G401.6 (cell line): ENCODE measurements around the gene EFCAB11.

Source experiments
- FAIRE-seq: peaks from 2 replicates; lab custom pipeline; 2012; peaks lifted over from hg19 to GRCh38; lab: Jason Lieb, UNC

EFCAB11 gene

DNA sequence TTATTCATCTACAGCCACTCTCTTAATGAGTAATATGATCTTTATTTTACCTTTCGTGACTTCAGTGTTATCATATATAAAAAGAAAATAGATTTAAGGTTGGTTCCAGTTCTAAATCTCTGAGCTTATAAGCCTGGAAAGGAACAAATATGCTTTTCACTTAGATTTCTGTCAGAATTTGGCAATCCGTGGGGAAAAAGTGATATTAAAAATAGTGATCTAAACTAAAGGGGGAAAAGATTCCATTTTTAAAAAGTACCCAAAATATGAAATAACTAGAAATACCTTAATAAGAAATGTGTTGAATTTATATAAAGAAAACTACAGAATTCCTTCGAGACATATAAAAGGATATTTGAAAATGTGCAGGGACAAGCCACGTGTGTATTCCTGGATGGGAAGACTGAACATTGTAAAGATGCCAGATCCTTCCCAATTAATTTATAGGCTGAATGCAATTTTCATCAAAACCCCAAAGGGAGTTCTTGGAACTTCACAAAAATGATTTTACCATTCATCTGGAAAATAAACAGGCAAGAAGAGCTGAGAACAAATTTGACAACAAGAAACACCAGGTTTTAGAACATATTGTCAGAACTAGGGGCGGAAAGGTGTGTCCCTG, 142.5 kb downstream of the EFCAB11 start:
- no peak for FAIRE-seq

DNA sequence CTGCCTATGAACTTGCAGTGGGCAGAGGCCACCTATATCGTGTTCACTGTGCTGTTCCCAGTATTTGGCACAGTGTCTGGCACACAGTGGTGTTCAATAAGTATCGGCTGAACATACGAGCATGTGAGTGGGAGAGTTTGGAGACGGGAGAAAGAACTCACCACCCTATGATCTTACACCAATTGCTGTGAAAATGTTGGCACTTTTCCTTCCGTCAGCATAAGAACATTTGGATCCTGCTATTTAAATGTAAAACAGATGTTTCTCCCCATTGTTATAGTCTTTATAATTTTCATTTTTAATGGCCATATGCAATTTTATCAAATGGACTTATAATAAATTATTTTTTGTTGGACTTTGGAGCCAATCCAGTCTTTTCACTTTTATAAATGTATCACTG, 144.4 kb downstream of the EFCAB11 start:
- FAIRE-seq, result no peak

DNA sequence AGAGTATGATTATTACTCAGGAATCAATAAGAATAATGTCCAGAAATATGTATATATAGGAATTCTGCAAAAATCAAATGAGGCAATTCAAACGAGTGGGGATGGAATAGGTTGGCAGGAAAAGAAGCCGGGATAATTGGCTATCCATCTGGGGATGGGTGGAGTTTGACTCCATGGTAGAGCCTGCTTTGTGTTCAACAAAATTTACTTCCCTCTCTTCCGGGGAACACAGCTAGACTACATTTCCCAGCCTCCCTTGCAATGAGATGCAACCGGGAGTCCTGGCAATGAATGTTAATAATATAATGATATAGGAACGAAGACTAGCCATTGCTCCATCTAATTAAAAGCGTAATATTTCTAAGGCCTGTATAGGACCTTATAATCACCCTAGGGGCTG, 146.6 kb downstream of the EFCAB11 start:
- FAIRE-seq, result no peak

DNA sequence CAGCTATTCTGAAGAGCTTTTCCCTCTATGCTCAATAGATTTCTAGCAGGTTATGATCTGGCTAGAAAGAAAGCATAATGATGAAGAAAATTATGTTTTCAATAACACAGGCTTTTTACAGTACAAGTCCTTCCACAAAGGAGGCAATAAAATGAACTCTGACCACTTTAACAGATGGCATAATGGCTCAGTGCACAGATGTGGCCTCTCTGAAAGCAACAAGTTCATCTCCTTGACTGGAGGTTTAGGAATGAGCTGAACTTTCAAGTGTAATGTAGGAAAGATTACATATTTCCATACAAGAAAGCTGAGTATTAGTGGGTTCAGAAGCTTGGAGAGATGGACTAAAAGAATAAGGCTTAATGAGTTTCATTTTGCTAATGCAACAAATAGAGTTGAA, 147.4 kb downstream of the EFCAB11 start:
- no peak for FAIRE-seq

- no peak for FAIRE-seq
Observed at GRCh38 chr14:89806451-89806850, 148.1 kb downstream of the EFCAB11 start.

GRCh38 chr14:89805501-89805900, 149.0 kb downstream of the EFCAB11 start:
- no peak for FAIRE-seq

- no peak for FAIRE-seq
Observed at GRCh38 chr14:89803542-89803941, 151.0 kb downstream of the EFCAB11 start.

- FAIRE-seq, result no peak
Observed at GRCh38 chr14:89801136-89801535, 153.4 kb downstream of the EFCAB11 start.

GRCh38 chr14:89798212-89798773, 156.2 kb downstream of the EFCAB11 start:
- no peak for FAIRE-seq

- FAIRE-seq, result no peak
Observed at GRCh38 chr14:89797148-89797547, 157.4 kb downstream of the EFCAB11 start.

DNA sequence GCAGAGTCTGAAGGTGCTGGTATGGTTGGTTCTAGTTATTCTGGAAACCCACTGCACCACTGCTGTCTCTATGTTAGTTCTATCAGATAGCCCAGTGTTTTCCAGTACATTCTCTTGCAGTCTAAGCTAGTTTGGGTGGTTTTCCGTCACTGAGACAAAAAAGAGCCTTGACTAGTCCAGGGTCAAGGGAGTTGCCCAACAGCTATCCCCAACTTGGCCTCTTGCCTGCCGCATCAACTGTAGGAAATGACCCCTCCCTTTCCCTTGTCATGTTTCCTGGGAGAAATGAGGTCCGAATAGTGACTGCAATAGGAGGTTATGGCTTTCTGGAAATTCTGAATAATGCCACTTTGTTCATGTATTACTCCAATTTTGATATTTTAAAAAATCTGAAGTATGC, 160.4 kb downstream of the EFCAB11 start:
- FAIRE-seq, result no peak

DNA sequence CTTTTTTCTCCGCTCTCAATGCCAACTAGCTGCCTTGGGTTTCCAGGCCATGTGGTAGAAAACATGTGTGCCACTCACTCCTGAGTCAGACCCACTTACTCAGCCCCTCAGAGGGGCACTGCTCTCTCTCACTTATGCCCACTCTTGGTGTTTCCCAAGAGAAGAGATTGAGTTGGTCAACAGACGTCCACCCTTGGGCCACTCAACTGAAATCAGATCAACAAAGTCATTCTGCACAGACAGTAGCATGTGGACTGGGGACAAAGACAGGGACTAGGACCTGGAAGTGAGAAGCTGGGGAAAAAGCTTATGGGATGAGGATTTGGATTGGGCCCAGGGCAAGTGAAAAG, 161.2 kb downstream of the EFCAB11 start:
- FAIRE-seq, result no peak

DNA sequence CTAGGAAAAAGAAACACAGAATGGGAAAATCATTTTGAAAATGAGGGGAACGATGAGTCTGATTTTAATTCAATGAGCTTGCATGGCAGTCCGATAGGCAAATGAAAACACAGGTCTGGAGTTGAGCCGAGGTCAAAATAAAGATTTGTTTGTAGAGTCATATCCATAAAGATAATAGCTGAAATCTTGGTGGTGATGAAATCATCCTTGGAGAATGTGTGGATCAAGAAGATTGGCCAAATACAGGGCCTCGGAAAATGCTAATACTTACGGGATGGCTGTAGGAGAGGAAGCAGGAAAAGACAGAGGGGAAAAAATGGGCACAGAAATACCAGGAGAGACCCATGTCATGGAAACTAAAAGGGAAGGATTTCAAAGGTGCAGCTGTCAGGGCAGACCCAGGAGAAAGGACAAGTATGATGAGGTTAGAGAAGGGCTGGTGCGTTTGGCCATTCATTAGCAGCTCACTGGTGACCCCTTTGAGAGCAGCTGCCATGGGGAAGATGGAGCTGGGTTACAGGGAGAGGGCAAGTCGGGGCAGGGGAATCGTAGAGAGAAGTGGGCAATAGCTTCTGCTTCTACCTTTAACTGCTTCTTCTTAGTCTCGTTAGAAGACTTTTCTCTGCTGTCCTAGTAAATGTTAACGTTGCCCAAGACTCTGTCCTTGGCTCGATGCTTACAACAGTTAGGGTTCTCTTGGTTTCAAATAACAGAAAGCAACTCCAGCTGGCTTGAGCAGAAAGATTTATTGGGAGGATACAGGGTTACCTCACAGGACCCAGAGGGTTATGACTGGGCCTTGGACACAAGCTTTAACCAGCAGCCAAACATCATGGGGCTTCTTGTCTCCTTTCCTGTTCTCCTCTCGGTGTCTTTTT, 161.8 kb downstream of the EFCAB11 start:
- FAIRE-seq, result no peak

GRCh38 chr14:89787525-89787924, 167.0 kb downstream of the EFCAB11 start:
- FAIRE-seq, result no peak

- no peak for FAIRE-seq
Observed at GRCh38 chr14:89781046-89781445, 173.5 kb downstream of the EFCAB11 start.

- no peak for FAIRE-seq
Observed at GRCh38 chr14:89779707-89780106, 174.8 kb downstream of the EFCAB11 start.

DNA sequence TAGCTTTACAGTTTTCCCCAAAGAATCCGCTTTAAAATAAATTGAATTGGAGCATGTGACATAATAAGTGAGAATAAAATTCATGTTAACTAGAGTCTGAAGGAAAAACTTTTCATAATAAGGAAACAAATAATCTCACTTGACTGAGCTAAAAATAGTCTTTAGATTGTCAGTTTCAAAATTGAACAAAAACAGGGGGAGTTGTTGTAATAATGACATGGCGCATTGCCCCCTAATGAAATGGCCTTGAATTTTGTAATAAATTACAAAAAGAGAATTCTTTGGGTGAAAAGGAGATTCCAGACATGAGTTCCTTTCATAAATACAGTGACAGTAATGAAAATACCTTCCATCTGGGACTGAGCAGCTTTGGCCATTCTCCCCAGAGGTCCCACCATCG, 178.6 kb downstream of the EFCAB11 start:
- FAIRE-seq, result no peak

GRCh38 chr14:89775151-89775550, 179.4 kb downstream of the EFCAB11 start:
- no peak for FAIRE-seq

- no peak for FAIRE-seq
Observed at GRCh38 chr14:89773644-89774316, 180.8 kb downstream of the EFCAB11 start.

GRCh38 chr14:89773151-89773550, 181.4 kb downstream of the EFCAB11 start:
- no peak for FAIRE-seq

DNA sequence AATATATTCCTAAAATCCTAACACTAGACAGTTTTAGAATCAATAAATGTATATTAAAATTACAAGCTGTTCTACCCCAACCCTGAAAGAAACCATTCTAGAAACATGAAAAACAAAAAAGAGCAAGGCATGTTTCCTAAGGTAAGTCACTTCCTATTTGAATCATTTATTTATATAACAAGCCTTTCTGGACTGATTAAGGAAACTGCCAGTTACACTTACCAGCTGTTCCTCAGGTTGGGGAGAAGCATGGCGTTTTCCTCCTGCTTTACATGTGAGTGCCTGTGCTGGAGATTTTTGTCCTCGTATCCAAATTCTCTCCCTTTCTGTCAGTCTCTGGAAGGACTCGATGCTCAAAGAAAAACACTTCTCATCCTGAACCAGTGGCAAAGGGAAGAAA, 183.3 kb downstream of the EFCAB11 start:
- no peak for FAIRE-seq

DNA sequence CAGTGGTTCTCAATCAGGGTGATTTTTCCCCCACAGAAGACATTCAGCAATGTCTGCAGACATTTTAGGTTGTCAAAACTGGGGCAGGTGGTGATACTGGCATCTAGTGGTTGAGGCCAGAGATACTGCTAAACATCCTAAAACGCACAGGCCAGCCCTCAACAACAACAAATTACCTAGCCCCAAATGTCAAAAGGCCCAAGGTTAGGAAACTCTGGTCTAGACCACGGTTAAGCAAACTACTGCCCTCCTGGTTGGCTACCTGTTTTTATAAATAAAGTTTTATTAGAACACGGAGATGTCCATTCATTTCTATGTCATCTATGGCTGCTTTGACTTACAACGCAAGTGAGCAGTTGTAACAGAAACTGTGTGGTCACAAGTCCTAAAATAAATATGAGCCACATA, 186.7 kb downstream of the EFCAB11 start:
- no peak for FAIRE-seq

DNA sequence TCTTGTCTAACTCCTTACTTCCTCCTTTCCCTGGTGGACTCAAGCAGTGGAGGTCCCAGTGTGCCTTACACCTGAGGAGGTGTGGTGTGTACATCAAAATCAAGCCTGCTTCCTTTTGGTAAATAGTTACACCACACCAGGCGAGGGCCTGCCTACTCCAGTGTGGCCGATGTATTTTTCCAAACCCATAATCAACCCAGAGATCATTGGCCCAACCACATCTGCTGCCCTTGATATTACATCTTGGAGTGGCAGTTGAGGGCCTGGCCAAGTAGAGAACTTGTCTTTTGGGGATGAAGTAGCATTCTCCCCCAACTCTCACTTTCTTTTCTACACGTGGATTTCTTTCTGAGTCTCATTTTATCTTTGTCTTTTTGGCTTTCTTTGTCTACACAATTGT, 187.4 kb downstream of the EFCAB11 start:
- no peak for FAIRE-seq
